HG03039 (cell line): Measurements from ENCODE around the gene BCL2L1.
"Not testable (repeated sequence)": the region's sequence is repeated elsewhere in the genome, so short reads cannot be mapped to it uniquely, and the experiment has no call there.

ENCODE experiments used
- ATAC-seq: cut with Tn5 transposase; IDR thresholded peaks from one replicate; pipeline ENCODE4 v1.9.1; 2021; ENCODE audit warnings: mild to moderate bottlenecking, moderate library complexity; ENCODE audit not compliant: unreplicated experiment

Gene BCL2L1

DNA sequence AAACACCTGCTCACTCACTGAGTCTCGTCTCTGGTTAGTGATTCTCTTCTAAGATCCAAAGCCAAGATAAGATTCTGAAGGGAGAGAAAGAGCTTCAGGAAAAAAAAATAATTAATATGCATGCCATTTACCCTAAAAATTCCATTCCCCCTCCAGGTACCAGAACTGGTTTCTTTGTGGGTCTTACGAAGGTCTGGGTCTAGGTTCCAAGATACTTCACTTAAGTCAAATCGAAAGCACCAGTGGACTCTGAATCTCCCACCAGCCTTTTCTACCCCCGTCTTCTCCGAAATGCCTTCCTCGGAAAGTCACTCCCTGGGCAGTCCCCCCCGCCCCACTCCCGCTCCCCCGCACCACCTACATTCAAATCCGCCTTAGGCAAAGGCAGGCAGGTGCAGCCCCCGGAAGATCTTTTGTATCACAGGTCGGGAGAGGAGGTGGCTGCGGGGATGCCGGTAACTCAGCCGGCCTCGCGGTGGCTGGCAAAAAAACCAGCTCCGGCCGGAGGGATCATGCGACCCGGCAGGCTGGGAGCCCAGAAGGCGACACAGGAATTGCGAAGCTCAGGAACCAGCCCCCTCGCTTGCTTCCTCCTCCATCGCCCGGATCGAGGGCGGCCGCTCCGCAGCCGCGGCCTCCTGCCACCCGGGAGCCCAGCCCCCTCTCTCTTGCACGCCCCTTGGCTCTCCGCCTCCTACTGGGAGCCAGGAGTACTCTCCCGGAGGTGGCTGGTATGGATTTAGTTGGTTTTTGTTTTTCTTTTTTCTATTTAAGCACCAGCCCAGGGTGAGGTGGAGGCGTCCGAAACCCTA lies at the start of gene BCL2L1:
Gene BCL2L1, minus strand, starts transcription at position 612 of the 812 bp plus-strand sequence. CDS start 650 bp downstream, outside the sequence.
- peak; percentile 22 for ATAC-seq

DNA sequence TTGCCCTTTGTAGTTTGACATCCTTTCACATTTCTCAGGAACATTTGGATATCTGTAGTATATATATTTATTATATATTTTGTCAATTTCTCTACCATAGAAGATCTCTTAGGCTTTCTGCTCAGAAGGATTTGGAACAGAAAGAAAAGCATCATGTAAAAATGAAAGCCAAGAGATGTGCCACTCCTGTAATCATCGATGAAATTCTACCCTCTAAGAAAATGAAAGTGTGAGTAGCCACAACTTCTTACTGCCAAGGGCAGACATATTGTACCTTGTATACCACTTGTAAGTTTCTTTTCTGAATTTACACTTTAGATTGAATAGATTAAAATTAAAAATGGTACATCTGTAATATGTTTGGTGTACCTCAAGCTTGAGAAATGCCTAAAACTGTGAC lies 47.6 kb upstream of the BCL2L1 start:
- no peak for ATAC-seq

DNA sequence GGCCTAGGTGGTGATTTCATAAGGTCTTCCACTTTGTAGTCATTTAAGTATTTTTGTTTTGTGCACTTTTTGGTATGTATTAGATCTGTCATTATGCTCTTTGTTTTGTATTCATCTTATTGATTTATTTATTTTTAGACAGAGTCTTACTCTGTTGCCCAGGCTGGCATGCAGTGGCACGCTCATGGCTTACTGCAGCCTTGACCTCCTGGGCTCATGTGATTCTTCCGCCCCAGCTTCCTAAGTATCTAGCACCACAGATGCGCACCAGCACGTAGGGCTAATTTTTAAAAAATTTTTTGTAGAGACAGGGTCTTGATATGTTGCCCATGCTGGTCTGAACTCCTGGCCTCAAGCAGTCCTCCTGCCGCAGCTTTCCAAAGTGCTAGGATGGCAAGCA lies 47.0 kb upstream of the BCL2L1 start:
- no peak for ATAC-seq

DNA sequence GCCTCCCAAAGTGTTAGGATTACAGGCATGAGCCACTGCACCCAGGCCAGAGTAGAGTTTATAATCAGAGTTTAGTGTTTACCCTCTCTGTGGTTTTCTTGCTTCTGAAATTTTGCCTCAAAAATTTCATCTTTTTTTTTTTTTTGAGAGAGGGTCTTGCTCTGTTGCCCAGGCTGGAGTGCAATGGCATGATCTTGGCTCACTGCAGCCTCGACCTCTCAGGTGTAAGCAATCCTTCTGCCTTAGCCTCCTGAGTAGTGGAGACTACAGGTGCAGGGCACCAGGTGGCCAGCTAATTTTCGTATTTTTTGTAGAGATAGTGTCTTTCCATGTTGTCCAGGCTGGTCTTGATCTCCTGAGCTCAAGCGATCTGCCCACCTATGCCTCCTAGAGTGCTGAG lies 45.1 kb upstream of the BCL2L1 start:
- no peak for ATAC-seq

DNA sequence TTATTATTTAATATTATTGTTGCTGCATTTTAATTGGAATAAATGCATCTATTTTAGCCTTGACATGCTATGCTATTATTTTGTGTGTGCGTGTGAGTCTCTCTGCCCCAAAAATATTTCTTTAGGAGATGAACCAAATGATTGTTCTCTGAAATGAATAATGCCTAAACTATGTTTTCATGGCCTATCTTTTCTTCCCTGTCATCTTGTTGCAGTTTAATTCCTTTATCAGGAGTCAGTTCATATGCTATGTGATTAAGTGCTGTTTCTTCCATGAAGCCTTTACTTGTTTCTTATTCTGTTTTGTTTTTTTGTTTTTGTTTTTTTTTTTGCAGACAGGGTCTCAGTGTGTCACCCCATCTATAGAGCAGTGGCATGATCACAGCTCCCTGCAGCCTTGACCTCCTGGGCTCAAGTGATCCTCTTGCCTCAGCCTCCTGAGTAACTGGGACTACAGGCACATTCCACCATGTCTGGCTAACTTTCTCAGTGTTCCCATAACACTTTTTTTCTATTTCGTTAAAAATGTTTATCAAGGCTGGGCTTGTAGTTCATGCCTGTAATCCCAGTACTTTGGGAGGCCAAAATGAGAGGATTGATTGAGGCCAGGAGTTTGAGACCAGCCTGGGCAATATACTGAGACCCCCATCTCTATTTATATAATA lies 42.1 kb upstream of the BCL2L1 start:
- ATAC-seq: no peak

DNA sequence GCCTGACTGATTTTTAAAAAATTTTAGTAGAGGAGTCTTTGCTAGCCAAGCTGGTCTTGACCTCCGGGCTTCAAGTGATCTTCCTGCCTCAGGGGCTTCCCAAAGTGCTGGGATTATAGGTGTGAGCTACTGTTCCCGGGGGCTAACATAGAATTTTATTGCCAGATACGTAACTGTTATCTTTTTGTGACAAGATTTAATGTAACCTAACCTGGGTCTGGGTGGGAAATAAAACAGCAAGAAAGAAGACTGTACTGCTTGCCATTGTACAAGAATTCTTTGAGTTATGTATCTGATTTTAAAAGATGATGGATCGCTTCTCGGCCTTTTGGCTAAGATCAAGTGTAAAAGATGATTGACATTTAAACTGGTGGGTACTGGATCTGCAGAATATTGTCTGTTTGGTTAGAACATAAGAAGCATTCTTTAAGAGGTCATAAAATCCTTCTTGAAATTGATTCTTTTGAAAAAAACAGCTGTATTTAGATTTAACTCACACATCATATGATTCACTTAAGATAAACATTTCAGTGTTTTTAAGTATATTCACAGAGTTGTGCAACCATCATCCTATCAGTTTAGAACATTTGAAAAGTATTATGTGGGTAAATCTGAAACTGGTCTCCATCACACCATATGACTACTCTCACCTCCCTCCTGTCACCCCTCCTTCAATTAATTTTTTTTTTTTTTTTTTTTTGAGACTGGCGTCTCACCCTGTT lies 38.0 kb upstream of the BCL2L1 start:
- no peak for ATAC-seq

DNA sequence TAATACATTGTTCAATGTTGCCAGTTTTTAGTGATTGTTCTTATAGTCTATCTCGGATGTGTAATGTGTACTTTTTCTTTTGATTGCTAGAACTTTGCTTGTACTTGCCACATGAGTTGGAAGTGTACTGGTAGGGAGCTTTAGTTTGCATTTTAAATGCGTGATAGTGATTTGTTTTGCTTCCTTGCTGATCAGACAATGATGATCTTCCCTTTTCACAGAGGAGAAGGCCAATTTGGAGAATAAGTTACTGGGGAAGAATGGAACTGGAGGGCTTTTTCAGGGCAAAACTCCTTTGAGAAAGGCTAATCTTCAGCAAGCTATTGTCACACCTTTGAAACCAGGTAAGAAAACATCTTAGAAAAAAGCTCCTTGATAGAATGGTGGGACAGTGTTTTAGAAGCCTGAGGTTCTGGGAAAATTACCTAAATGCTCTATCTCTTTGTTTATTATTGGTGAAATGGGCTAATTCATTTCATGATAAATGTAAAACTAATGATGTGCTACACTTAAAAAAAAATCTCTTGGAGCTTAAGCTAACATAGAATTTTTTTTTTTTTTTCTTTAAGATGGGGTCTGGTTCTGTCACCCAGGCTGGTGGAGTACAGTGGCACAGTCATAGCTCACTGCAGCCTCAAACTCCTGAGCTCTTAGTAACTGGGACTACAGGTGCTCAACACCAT lies 37.3 kb upstream of the BCL2L1 start:
- no peak for ATAC-seq

DNA sequence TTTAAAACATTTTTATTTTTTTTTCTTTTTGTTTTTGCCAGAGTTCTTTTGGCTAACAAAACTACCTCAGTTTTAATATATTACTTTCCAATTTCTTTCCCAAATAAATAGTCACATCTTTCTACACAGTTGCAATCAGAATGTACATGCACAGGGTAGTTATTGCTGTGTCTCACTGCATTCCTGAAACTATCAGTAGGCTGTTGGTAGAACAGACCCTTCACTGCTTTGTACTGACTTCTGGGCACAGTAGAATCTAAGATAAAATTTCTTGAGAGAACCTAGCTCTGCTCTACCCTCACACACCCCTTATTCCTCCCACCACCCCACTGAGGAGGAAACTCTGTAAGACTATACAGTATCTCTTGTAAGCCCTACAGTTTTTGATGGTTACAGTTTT lies 36.3 kb upstream of the BCL2L1 start:
- no peak for ATAC-seq

DNA sequence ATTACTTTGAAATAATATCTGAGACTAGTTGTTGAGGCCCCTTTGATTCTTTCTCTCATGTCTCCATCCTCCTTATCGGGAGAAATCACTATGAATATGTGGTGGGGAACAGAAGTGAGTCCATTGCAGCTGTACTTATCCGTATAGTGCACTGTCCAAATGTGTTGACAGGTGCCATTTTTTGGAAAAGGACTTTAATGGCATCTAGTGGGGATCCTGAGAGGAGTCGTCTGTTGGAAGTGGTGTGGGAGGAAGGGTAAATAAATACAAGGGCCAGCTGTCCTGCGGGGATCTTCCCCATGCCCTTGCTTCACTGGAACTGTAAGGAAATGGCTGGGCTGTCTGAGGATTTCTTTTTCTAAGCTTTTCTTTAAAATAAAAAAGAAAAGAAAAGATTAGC lies 35.9 kb upstream of the BCL2L1 start:
- no peak for ATAC-seq

DNA sequence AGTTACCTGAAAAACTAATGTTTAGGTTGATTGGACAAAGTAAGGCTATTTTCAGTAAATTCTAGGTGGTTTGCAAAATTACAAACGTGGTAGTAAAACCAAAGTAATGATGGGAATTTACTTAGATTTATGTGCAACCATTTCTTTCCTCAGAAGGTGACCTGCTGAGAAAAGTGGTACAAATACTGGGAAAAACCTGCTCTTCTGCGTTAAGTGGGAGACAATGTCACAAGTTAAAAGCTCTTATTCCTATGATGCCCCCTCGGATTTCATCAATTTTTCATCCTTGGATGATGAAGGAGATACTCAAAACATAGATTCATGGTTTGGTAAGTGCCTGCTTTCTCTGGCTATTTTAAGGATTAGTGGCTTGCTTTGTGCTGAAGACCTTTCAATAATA lies 34.6 kb upstream of the BCL2L1 start:
- no peak for ATAC-seq

DNA sequence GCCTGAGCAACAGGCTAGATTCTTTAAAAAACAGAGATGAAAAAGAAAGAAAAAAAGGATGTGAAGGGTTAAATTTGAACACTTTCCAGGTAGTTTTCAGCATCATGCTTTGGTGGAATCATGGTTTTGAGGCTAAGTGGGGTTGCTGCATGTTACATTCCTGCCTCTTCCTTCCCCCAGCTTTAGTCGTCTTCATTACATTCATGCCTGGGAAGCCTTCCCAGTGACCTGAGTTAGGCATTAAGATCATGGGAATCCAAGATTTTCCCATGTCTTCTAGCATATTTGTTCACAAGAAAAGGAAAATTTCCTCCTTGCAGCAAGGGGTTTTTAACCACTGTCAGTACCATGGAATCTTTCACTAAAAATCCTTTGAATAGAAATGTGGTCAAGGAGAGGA lies 28.5 kb upstream of the BCL2L1 start:
- no peak for ATAC-seq

DNA sequence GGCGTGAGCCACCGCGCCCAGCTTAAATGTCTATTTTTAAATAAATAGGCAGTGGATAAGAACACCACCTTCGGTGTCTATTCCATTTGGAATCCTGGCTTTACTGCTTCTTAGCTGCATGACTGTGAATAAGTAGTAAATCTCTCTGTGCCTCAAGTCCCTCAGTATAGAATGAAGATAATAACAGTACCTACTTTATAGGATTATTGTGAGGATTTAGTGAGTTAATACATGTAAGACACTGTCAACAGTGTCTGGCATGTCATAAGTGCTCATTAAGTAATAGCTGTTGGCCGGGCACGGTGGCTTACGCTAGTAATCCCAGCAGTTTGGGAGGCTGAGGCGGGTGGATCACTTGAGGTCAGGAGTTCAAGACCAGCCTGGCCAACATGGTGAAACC lies 26.6 kb upstream of the BCL2L1 start:
- no peak for ATAC-seq

DNA sequence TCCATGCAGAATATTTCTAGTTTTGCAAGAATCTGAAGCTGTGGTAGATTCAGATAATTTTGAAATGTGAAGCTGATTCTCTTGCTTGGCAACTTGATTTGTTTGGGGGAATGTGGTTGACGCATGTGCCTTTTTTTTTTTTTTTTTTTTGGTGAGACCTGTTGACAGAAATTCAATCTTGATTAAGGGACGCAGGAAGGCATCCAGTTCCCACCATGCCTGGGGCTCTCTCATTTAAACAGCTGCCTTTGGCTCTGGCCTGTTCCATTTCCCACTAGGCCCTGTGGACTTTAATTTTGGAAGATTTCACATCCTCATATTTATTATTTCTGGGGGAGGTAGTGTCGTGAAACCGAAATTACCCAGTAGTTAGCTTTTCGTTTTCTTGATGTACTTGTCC lies 25.0 kb upstream of the BCL2L1 start:
- ATAC-seq: no peak

DNA sequence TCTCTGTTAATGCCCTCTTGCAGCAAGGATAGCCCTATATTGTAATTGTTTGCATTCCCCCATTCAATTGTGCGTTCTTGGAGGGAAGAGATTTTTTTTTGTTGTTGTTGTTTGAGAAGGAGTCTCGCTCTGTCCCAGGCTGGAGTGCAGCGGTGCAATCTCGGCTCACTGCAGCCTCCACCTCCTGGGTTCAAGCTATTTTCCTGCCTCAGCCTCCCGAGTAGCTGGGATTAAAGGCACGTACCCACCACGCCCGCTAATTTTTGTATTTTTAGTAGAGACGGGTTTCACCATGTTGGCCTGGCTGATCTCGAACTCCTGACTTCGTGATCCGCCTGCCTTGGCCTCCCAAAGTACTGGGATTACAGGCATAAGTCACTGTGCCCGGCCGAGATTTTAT lies 24.4 kb upstream of the BCL2L1 start:
- ATAC-seq: not testable (repeated sequence)

DNA sequence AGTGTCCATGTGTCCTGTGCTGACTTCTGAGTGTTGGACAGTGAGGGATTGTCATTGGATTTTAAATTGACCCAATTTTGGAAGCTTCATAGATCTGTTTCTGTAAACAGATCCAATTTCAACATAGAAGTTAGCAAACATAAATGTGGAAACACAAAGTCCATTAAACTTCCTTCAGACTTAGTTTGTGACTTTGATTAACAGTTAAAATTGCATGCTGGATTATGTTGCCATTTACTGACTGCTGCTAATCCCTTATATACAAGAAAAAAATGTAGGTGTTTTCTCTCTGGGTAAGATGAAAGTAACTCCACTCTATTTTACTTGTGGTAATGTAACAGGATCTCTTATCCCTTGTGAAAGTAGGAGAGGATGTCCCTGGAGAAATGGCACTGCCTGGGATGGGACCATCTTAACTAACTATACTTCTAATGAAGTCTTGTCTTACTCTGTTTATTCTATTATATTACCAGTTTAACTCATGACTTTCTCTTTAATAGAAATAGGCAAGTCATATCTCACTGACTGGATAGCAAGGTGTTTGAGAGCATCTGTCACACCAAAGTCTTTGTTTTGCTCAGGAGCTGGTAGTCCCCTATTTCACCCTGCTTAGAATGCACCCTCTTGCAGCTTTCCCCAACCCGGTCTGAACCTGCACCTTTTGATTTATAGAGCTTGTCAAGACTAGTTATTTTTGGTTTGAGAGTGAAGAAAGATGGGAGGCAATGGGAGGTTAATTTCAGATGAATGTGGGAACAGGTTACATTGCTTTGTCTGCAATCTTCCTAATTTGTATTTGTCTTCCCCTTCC lies 23.6 kb upstream of the BCL2L1 start:
- ATAC-seq: no peak

DNA sequence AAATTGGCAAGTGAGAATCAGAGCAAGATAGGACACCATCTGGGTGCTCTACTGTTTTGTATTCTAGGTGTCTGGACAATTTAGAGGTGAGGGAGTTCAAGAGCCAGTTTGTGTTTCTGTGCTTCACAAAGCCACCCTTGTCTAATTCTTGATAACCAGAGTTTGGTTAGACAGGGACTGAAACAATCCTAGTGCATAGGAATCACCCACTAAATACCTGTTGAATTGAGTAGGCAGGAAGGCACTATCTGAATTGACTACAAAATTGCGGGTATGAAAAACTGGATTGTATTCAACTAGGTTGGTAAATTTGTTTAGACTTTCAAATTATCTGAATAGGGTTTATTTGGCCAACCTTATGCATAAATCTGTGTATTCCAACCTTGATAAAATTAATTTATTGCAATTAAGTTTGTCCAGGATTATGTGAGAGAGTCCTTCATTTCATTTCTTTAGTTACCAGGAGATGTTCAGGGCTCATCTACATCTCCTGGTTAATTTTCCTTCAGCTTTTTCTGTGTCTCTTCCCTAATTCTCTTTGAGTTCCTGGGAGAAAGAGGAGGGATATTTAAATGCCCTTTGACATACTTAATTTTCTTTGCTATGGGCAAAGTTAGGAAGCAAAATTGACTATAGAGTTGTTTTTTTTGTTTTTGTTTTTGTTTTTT lies 18.1 kb upstream of the BCL2L1 start:
- no peak for ATAC-seq

DNA sequence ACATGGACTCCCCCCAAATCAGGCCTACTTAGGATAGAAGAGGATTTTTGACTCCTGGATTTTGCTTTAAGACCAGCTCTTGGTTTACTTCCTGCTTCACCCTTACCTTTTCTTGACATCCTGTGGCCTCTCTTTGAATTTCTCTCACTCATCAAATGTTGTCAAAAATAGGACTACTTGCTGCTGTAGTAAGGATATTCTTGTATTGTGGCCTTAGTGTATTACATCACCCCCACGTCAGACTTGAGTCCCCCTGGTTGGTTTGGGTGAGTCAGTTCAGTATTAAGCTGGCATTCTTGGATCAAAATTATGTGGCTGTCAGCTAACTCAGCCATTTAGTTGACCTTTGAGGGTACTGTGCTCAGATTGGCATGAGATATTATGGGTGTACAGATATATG lies 17.5 kb upstream of the BCL2L1 start:
- ATAC-seq: no peak

DNA sequence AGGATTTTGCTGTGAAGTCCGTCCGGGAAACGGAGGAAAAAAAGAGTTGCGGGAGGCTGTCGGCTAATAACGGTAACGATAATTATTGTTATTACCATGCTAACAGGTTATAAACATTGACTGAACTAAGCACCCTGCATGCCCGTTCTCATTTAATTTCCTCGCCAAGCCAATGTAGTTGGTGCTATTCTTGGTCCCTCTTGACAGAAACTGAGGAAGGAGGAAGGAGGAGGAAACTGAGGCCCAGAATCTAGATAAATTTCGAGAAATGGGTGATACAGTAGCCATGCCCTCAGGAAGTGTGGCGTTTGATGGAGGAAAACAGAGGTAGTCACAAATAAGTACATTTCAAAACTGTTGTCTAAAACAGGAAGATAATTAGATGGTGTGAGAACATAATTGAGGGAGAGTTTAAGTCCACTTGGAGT lies 16.9 kb upstream of the BCL2L1 start:
- ATAC-seq: no peak

DNA sequence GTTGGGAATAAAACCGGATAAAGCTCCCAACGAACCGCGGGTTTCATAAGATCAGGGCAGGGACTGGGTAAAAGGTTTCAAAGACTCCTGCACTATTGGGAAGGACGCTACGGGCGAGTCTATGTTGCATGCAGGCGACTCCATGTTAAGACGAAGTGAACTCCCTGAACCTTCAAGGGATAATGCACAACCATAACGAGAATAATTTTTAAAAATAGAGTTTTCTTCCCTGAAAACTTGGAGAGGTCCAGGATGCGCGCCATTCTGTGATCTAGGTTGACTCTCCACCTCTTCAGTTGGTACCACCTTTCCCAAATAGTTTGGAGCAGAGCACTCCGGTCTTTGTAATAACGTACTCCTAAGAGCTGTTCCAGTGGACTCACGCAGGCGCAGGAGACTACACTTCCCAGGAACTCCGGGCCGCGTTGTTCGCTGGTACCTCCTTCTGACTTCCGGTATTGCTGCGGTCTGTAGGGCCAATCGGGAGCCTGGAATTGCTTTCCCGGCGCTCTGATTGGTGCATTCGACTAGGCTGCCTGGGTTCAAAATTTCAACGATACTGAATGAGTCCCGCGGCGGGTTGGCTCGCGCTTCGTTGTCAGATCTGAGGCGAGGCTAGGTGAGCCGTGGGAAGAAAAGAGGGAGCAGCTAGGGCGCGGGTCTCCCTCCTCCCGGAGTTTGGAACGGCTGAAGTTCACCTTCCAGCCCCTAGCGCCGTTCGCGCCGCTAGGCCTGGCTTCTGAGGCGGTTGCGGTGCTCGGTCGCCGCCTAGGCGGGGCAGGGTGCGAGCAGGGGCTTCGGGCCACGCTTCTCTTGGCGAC lies 16.3 kb upstream of the BCL2L1 start, which contains the start of gene TPX2:
Gene TPX2, plus strand, starts transcription at position 562 of the 821 bp plus-strand sequence. CDS start 18,187 bp downstream, outside the sequence.
- ATAC-seq: peak; percentile 97
